Mesendoderm (in vitro differentiated cells): Measurements from ENCODE around the gene DCC.

Experiments used
- DNase-seq: peaks from one replicate; pipeline ENCODE4 v3.0.0; 2013
- H2AK5ac ChIP-seq: 2 replicates; pipeline ENCODE4 v1.6.1; 2013; ENCODE audit warnings: low read length, inconsistent platforms
- H2BK120ac ChIP-seq: 2 replicates; pipeline ENCODE4 v1.6.1; 2013; ENCODE audit warnings: low read depth, mild to moderate bottlenecking, low read length, moderate library complexity, mixed read lengths
- H2BK15ac ChIP-seq: replicated peaks from 2 replicates; pipeline ENCODE4 v1.6.1; 2013; ENCODE audit warnings: low read depth, mild to moderate bottlenecking, moderate library complexity
- H2BK5ac ChIP-seq: 2 replicates; pipeline ENCODE4 v1.6.1; 2013; ENCODE audit warnings: low read length, inconsistent platforms
- H3K18ac ChIP-seq: 2 replicates; pipeline ENCODE4 v1.6.1; 2013; ENCODE audit warnings: mild to moderate bottlenecking, low read length, mixed read lengths
- H3K23ac ChIP-seq: one replicate; pipeline ENCODE4 v1.6.1; 2013; ENCODE audit warnings: low read length
- H3K27ac ChIP-seq: 2 replicates; pipeline ENCODE4 v1.5.1; 2013; ENCODE audit warnings: low read depth, mild to moderate bottlenecking, inconsistent platforms, low read length, moderate library complexity
- H3K27me3 ChIP-seq: 2 replicates; pipeline ENCODE4 v1.6.1; 2013; ENCODE audit warnings: low read length, control low read depth, mild to moderate bottlenecking, inconsistent platforms; ENCODE audit not compliant: insufficient read depth, poor library complexity
- H3K36me3 ChIP-seq: 2 replicates; pipeline ENCODE4 v1.6.1; 2013; ENCODE audit warnings: low read length, inconsistent platforms; ENCODE audit not compliant: control insufficient read depth, insufficient read depth
- H3K4ac ChIP-seq: one replicate; pipeline ENCODE4 v1.6.1; 2013; ENCODE audit warnings: low read depth, mild to moderate bottlenecking, low read length, moderate library complexity
- H3K4me1 ChIP-seq: 2 replicates; pipeline ENCODE4 v1.6.1; 2013; ENCODE audit warnings: low read depth, low read length, inconsistent platforms; ENCODE audit not compliant: control insufficient read depth
- H3K4me2 ChIP-seq: 2 replicates; pipeline ENCODE4 v1.6.1; 2013; ENCODE audit warnings: low read length
- H3K4me3 ChIP-seq: 2 replicates; pipeline ENCODE4 v1.5.1; 2013; ENCODE audit warnings: mild to moderate bottlenecking, low read length
- H3K56ac ChIP-seq: one replicate; pipeline ENCODE4 v1.6.1; 2013; ENCODE audit warnings: low read length
- H3K79me1 ChIP-seq: 2 replicates; pipeline ENCODE4 v1.6.1; 2013; ENCODE audit warnings: low read length, inconsistent platforms
- H3K79me2 ChIP-seq: 2 replicates; pipeline ENCODE4 v1.6.1; 2013; ENCODE audit warnings: mild to moderate bottlenecking, low read length; ENCODE audit not compliant: control insufficient read depth, insufficient read depth
- H3K9ac ChIP-seq: 2 replicates; pipeline ENCODE4 v1.6.1; 2013; ENCODE audit warnings: low read length, inconsistent platforms
- H4K5ac ChIP-seq: one replicate; pipeline ENCODE4 v1.6.1; 2013; ENCODE audit warnings: low read length
- H4K8ac ChIP-seq: one replicate; pipeline ENCODE4 v1.6.1; 2013; ENCODE audit warnings: low read depth, mild to moderate bottlenecking, control low read depth, low read length, moderate library complexity
- WGBS: extraction: QIAGEN DNeasy Blood & Tissue Kit; methylation state at CpG from one replicate; pipeline ENCODE4 v1.1.7; 2013; ENCODE audit warnings: low lambda C conversion rate, missing lambda C conversion rate; ENCODE audit not compliant: insufficient coverage; ENCODE audit errors: extremely low coverage; 5-methylcytosine and 5-hydroxymethylcytosine counted together

The DCC gene

DNA sequence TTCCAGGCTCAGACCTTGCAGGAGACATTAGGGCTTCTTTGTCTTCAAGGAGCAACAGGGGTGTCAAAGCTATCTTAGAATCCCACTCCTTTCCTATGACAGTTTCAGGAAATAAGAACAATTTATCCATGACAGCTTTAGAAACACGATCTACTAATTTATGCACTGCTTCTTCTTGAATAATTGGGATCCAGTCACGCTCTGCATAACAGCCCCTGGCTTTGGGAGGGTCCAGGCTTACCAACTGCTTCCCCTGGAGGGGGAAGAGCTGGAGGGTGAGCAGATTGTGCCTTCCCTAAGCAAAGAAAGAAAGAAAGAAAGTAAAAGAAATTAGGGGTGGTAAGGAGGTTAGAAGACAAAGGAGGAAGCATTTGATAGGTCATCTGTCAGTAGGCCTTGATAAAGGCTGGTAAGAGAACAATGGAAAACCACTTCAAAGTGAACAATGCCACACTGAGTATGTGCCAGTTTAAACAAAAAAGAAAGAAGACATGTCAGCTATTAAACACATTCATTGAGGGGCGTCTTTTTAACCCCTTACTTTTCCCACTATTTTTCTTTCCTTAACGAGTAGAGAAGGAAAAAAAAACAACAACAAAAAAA lies 327.6 kb downstream of the DCC start:
- Histone ChIP-seq H3K23ac (no peak overlapping the region), H2BK120ac (no peak overlapping the region), H3K27ac (no peak overlapping the region), H3K36me3 (no peaks in the 10 kb centered on the region), H3K9ac (no peak overlapping the region), H3K79me1 (no peaks in the 10 kb centered on the region), H2AK5ac (no peak overlapping the region), H4K8ac (no peak overlapping the region), H2BK15ac (no peak overlapping the region), H3K27me3 (no peaks in the 10 kb centered on the region), H2BK5ac (no peak overlapping the region), H3K79me2 (no peaks in the 10 kb centered on the region), H3K18ac (no peak overlapping the region), H3K4me3 (no peak overlapping the region), H4K5ac (no peak overlapping the region), H3K56ac (no peak overlapping the region), H3K4me2 (no peak overlapping the region), H3K4me1 (no peaks in the 10 kb centered on the region), H3K4ac (no peak overlapping the region)
- DNase-seq, result no peak
- no CpG with 5 or more reads among the region's 4 CpGs for WGBS

DNA sequence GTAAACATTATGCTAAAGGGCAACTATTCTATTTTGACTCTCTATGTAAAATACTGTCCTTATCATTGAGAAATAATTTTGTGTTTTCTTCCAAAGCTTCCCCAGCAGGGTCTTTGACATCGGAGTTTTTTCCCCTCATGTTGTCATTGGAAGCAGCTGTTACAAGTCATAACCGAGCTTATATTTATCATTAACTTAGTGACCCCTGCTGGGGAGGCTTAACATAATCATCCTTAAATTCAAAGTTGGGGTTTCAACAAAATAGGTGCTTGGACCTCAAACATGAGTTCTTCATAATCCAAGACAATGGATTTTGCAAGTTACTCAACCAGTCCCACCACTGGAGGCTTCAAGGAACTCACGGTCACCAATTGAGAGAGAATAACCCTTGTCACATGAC lies 330.9 kb downstream of the DCC start:
- Histone ChIP-seq H2BK15ac (no peak overlapping the region), H2AK5ac (no peak overlapping the region), H3K36me3 (no peaks in the 10 kb centered on the region), H3K23ac (no peak overlapping the region), H3K27ac (no peak overlapping the region), H3K18ac (no peak overlapping the region), H3K4me1 (no peaks in the 10 kb centered on the region), H4K8ac (no peak overlapping the region), H3K27me3 (no peaks in the 10 kb centered on the region), H3K9ac (no peak overlapping the region), H3K4me2 (no peak overlapping the region), H3K79me2 (no peaks in the 10 kb centered on the region), H2BK5ac (no peak overlapping the region), H2BK120ac (no peak overlapping the region), H3K56ac (no peak overlapping the region), H4K5ac (no peak overlapping the region), H3K4me3 (no peak overlapping the region), H3K4ac (no peak overlapping the region), H3K79me1 (no peaks in the 10 kb centered on the region)
- peak; percentile 26 for DNase-seq
- WGBS, result no CpG with 5 or more reads among the region's 3 CpGs

- Histone ChIP-seq H2BK120ac (no peak overlapping the region), H3K4ac (no peak overlapping the region), H2BK5ac (no peak overlapping the region), H3K36me3 (no peaks in the 10 kb centered on the region), H4K5ac (no peak overlapping the region), H3K79me1 (no peaks in the 10 kb centered on the region), H3K4me2 (no peak overlapping the region), H3K27ac (no peak overlapping the region), H3K4me1 (peaks cover 2% of the 10 kb centered on the region), H3K79me2 (no peaks in the 10 kb centered on the region), H3K27me3 (no peaks in the 10 kb centered on the region), H4K8ac (no peak overlapping the region), H3K9ac (no peak overlapping the region), H3K23ac (no peak overlapping the region), H2BK15ac (no peak overlapping the region), H3K56ac (no peak overlapping the region), H3K4me3 (no peak overlapping the region), H3K18ac (no peak overlapping the region), H2AK5ac (no peak overlapping the region)
- no peak for DNase-seq
- WGBS, result no CpG with 5 or more reads among the region's 3 CpGs
Observed at GRCh38 chr18:52678034-52678433, 338.0 kb downstream of the DCC start.

- H3K79me1 ChIP-seq, result no peaks in the 10 kb centered on the region
- H3K4me3 ChIP-seq, result no peak overlapping the region
- no peak overlapping the region for H2BK15ac ChIP-seq
- no CpG with 5 or more reads among the region's 8 CpGs for WGBS
- H3K4me2 ChIP-seq, result no peak overlapping the region
- H4K8ac ChIP-seq, result no peak overlapping the region
- no peak overlapping the region for H3K27ac ChIP-seq
- no peak overlapping the region for H4K5ac ChIP-seq
- DNase-seq, result no peak
- no peak overlapping the region for H3K9ac ChIP-seq
- peaks cover 2% of the 10 kb centered on the region for H3K4me1 ChIP-seq
- H2BK120ac ChIP-seq, result no peak overlapping the region
- no peak overlapping the region for H3K56ac ChIP-seq
- no peak overlapping the region for H3K4ac ChIP-seq
- no peaks in the 10 kb centered on the region for H3K36me3 ChIP-seq
- H3K18ac ChIP-seq, result no peak overlapping the region
- H2AK5ac ChIP-seq, result no peak overlapping the region
- no peak overlapping the region for H3K23ac ChIP-seq
- no peaks in the 10 kb centered on the region for H3K27me3 ChIP-seq
- no peak overlapping the region for H2BK5ac ChIP-seq
- no peaks in the 10 kb centered on the region for H3K79me2 ChIP-seq
Observed at GRCh38 chr18:52678551-52678950, 338.6 kb downstream of the DCC start.

DNA sequence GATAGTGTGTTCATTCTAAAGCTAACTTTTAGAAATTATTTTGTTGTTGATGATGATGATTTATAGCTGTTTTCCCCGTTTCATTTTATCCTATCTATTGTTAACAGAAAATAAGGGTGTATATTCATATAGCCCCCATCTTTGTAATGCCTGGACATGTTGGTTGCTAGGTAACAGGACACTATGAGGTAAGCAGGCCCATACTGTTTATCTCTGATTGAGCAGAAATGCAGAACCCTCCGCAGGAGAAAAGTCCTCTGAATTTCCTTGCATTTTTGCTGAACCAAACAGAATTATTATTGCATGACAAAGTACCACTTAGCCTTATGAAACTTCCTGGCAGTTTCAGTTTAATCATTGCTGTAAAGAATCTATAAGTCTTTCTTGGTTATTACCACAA lies 339.4 kb downstream of the DCC start:
- H3K27me3 ChIP-seq, result no peaks in the 10 kb centered on the region
- no peak overlapping the region for H3K27ac ChIP-seq
- H2BK15ac ChIP-seq, result no peak overlapping the region
- H3K36me3 ChIP-seq, result no peaks in the 10 kb centered on the region
- no peak overlapping the region for H2AK5ac ChIP-seq
- peaks cover 2% of the 10 kb centered on the region for H3K4me1 ChIP-seq
- H3K4me2 ChIP-seq, result no peak overlapping the region
- H4K5ac ChIP-seq, result no peak overlapping the region
- H2BK5ac ChIP-seq, result no peak overlapping the region
- H3K79me2 ChIP-seq, result no peaks in the 10 kb centered on the region
- no peak overlapping the region for H2BK120ac ChIP-seq
- no CpG with 5 or more reads among the region's 2 CpGs for WGBS
- no peak overlapping the region for H3K4me3 ChIP-seq
- no peaks in the 10 kb centered on the region for H3K79me1 ChIP-seq
- no peak overlapping the region for H3K18ac ChIP-seq
- DNase-seq, result peak; percentile 50
- H3K23ac ChIP-seq, result no peak overlapping the region
- no peak overlapping the region for H3K4ac ChIP-seq
- no peak overlapping the region for H3K9ac ChIP-seq
- H4K8ac ChIP-seq, result no peak overlapping the region
- H3K56ac ChIP-seq, result no peak overlapping the region

- peak; percentile 97 for DNase-seq
- no peak overlapping the region for H2BK15ac ChIP-seq
- H3K4me3 ChIP-seq, result no peak overlapping the region
- H2BK120ac ChIP-seq, result no peak overlapping the region
- H3K9ac ChIP-seq, result no peak overlapping the region
- no peak overlapping the region for H3K27ac ChIP-seq
- no CpG with 5 or more reads among the region's 4 CpGs for WGBS
- H3K18ac ChIP-seq, result no peak overlapping the region
- H3K4me1 ChIP-seq, result peaks cover 2% of the 10 kb centered on the region
- no peak overlapping the region for H3K4ac ChIP-seq
- H3K79me2 ChIP-seq, result no peaks in the 10 kb centered on the region
- no peaks in the 10 kb centered on the region for H3K36me3 ChIP-seq
- no peak overlapping the region for H2BK5ac ChIP-seq
- H4K8ac ChIP-seq, result no peak overlapping the region
- H3K79me1 ChIP-seq, result no peaks in the 10 kb centered on the region
- no peaks in the 10 kb centered on the region for H3K27me3 ChIP-seq
- H3K23ac ChIP-seq, result no peak overlapping the region
- H3K4me2 ChIP-seq, result no peak overlapping the region
- H2AK5ac ChIP-seq, result no peak overlapping the region
- no peak overlapping the region for H4K5ac ChIP-seq
- H3K56ac ChIP-seq, result no peak overlapping the region
Observed at GRCh38 chr18:52682260-52682659, 342.3 kb downstream of the DCC start.
